Activated CD8-positive, alpha-beta memory T cell treated with anti-CD3 and anti-CD28 coated beads, Interleukin-2, amount 50 U/mL, for 4 hours (primary cell): Measurements from ENCODE around the gene NOS3.
A peak's percentile ranks its signal among the peaks of the same experiment; 100 is the strongest.

ENCODE experiments used
- DNase-seq: peaks from one replicate; pipeline ENCODE4 v3.0.0-alpha.2; 2020

The NOS3 gene

DNA sequence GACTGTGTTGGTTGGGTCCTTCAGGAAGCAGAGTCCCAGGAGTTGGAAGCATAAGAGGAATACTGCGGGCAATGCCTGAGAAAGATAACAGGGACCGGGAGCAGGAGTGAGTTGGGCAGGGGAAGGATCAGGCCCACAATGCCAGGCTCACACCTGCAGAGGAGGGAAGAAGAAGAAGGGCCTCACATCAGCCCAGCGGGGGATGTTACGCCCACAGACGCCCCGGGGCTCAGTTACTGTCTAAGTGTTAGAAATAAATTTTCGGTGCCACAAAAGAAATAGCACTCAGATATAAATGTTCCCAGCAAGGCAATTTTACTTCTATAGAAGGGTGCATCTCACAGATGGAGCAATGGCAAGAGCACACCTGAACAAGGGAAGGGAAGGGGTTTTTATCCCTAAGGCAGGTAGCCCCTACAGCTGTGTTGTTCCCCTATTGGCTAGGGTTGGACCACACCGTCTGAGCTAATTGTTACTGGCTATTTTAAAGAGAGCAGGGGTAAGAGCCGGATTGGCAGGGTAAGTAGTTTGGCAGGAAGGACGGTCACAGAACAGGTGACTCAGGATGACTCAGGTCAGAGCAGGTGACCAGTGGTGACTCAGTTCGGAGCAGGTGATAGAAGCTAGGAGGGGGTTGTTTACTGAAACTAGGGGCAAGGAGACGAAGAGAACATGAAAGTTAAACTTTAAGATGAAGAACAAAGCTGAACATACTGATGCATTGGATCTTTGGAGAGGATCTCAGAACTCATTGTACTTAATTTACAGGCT lies at the start of gene NOS3:
TSS of gene NOS3 (plus strand) at position 602 of the 771 bp plus-strand sequence. CDS start 2,787 bp downstream, outside the sequence.
- DNase-seq = no peak

DNA sequence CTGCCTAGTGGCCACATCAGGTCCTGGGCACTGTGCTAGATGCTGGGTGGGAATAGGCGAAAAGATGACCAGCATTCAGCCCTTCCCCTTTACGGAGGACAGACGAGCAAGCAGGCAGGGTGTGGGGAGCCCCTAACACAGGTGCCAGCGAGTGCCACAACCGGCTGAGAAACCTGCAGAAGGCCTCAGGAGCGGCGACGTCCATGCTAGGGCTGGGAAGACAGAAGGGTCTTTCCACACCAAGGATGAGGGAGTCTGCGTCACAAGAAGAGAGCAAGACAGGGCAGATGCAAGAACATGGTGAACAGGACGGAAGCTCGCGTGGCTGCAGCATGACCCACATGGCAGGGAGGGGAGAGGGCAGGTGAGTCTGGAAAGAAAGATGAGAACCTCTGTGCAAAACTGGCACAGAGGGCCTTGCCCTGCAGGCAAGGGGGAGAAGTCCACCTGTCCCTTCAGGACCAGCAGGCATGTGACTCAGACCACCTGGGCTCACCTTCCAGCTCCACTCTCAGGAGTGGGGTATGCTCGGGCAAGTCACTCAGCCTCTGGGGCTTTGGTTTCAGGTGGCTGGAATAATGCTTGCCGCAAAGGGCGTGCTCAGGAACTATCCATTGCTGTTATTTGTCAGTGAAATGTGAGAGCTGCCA lies 49.3 kb upstream of the NOS3 start:
- peak; percentile 8 for DNase-seq

GRCh38 chr7:150942001-150942590 lies 48.7 kb upstream of the NOS3 start:
- peak; percentile 35 for DNase-seq

- no peak for DNase-seq
These were observed 48.0 kb upstream of the NOS3 start for GRCh38 chr7:150942591-150943452.

DNA sequence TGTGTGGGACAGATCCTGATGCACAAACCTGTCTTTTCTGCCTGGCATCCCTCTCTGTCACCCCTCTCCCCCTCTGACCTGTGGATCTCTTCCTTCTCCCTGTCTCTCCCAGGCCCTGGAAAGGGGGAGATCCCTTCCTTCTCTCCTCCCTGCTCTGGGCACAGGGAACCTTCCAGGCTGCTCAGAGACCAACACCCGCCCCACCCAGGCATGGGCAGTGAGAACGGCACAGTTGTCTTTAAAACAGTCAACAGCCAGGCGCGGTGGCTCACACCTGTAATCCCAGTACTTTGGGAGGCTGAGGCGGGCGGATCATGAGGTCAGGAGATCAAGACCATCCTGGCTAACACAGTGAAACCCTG lies 47.4 kb upstream of the NOS3 start:
- DNase-seq = peak; percentile 4

DNA sequence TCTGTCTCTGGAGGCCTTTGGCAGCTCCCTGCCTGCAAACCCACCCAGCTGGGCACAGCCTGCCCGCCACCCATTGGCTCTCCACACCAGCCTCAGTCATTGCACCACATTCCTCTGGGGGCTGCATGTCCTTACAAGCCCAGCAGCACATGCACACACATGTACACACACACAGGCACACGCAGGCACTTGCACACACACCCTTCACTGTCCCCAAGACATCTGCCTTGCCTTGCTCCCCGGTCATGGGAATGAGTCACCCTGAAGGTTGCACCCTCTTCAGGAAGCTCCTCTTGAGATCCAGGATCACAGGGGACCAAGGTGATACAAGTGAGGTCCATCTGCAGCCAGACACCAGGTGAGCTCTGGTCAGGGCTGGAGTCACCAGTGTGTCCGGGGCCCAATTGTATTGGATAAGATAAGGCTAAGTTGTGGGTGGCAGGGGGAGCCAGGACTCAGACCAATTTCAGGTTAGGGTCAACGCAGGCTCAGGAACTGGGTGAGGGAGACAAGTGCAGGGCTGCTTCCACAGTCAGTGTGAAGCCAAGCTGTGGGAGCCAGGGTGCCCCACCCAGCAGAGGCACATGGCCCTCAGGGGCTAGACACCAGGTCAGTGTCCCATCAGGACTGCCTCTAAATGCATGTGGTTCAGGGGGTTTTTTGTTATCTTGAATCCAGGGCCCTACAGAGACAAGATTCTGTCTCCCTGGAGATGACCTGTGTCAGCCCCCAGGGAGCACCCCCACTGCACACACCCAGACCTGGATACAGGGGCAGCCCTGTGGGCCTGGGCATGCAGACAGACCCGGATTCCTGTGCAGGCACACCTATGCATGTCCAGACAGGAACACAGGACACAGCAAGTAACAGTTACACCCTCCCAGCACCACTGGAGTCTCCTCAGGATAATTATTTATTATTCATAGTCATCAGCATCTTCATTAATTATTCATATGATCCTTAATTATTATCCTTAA lies 46.5 kb upstream of the NOS3 start:
- DNase-seq = peak; percentile 5

DNA sequence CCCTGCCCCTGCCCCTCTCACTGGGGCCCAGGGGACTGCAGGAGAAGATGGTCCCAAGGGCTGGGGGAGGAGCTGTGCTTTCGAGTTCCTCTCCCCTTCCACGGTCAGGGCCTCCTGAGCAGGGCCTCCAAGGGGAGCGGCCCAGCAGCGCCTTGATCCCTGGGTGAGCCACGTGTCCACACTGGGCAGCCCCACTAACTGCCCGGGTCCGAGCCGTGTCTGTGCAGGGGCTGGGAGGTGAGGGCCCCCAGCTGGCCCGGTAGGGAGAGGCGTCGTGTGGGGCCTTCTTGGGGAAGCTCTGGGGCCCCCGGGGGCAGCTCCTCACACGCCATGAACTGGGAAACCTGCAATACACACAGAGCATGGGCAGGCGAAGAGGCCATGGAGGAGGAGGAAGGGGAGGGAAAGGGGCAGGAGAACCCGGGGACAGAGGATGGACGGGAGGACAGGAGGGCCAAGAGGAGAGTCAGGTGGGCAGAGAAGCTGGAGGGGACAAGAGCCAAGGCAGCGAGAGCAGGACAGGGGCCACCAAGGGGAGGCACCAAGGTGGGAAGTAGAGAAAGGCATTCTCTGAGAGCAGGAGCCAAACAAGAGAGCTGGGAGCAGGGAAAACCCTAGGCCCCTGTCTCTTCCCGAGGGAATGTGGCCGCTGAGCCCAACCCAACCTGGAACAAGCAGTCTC lies 45.5 kb upstream of the NOS3 start:
- DNase-seq = peak; percentile 13

DNA sequence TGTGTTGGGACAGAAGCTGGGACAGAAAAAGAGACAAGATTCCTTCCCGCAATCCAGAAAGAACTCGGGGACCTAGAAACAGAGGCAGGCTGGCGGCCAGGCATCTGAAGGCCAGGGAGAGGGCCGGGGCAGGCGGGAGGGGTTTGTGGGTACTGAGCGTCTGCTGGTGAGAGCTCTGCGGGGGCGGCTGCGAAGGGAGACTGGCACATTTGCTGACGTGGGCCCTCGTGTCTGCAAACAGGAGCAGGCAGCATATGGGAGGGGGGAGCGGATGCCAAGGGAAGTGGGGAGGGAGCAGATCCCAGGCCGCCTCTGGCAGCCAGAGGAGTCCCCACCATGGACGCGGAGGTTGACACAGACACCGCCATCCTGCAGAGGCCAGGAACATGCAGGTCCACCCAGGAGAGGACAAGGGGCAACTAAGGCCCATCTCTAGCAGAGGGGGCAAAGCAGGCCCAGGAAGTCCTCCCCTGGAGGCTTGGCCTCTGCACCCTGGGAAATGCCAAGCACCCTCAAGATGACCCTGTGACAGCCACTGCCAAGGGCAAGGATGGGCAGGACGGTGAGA lies 44.9 kb upstream of the NOS3 start:
- peak; percentile 15 for DNase-seq

- peak; percentile 13 for DNase-seq
These were observed 44.2 kb upstream of the NOS3 start for GRCh38 chr7:150946421-150947240.

DNA sequence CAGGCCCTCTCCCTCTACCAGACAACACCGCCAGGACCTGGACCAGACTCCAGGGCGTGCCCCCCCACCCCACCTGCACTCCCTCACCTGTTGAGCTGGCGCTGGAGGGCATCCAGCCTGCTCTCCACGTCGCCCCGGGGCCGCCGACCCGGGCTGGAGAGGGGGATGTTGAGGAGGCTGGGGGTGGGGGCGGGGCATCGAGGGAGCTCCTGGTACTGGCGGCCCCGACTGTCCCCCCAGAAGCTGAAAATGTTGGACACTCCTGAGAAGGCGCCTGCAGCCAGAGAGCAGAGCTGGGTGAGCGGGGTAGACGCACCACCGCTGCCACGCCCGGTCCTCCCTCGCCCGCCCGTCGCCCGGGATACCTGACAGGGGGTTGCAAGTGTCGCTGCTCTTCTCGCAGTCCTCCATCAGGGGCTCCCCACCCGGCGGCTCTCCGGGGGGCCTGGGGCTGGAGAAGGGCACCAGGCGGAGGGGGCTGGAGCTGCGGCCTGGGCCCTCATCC lies 43.5 kb upstream of the NOS3 start:
- peak; percentile 10 for DNase-seq

GRCh38 chr7:150947761-150948651 lies 42.8 kb upstream of the NOS3 start:
- DNase-seq = peak; percentile 13

GRCh38 chr7:150948791-150949251 lies 42.0 kb upstream of the NOS3 start:
- peak; percentile 7 for DNase-seq

- peak; percentile 3 for DNase-seq
These were observed 41.3 kb upstream of the NOS3 start for GRCh38 chr7:150949564-150949963.

DNA sequence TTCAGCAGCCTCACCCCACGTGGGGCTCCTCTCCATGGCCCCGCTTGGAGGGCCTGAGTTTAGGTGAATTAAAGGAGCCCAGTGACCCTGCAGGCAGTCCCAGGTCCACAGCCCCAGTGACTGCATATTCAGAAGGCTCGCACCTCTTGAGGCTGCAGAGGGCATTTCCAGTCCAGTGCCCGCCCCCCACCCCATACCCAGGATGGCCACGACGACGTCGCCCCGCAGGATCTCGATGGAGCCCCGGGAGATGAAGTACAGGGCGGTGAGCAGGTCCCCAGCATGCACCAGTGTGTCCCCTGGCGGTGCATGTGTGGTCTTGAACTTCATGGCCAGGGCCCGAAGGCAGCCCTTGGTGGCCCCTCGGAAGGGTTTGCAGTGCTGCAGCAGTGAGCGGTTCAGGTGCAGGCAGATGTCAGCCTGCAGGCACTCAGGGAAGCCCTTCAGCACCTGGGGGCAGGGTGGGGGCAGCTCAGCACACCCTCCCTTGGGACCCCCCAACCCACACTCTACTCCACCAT lies 40.8 kb upstream of the NOS3 start:
- peak; percentile 11 for DNase-seq

GRCh38 chr7:150950496-150951180 lies 40.2 kb upstream of the NOS3 start:
- no peak for DNase-seq

- DNase-seq = no peak
These were observed 39.7 kb upstream of the NOS3 start for GRCh38 chr7:150951181-150951520.

DNA sequence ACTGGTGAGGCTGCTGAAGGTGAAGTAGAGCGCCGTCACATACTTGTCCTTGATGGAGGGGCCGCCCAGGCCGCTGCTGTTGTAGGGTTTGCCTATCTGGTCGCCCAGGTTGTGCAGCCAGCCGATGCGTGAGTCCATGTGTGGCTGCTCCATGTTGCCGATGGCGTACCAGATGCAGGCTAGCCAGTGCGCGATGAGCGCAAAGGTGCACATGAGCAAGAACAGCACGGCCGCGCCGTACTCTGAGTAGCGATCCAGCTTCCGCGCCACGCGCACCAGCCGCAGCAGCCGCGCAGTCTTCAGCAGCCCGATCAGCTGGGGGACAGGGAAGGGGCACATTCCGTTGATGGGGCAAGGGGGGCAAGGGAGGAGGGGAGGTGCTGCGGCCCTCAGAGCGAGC lies 39.3 kb upstream of the NOS3 start:
- DNase-seq = no peak
